Epithelial cell of esophagus (primary cell): ENCODE data around the gene EHMT1.
"Not testable (repeated sequence)": the region's sequence is repeated elsewhere in the genome, so short reads cannot be mapped to it uniquely, and the experiment has no call there.

Source experiments
- DNase-seq: peaks from one replicate; pipeline ENCODE4 v3.0.0; 2010; ENCODE audit warnings: low read depth
- H3K4me3 ChIP-seq: 2 replicates; pipeline ENCODE4 v1.5.1; 2011; ENCODE audit warnings: mild to moderate bottlenecking, low read length, control low read depth
- TF ChIP-seq, protein P1 (sequence below): IDR thresholded peaks from 2 replicates; pipeline ENCODE4 v1.5.1; 2011; ENCODE audit warnings: low read depth, mild to moderate bottlenecking, low read length, control low read depth, inconsistent platforms; ENCODE audit not compliant: insufficient read depth; ENCODE audit errors: missing control alignments

The EHMT1 gene

GRCh38 chr9:137711678-137712105, 92.9 kb downstream of the EHMT1 start:
- TF ChIP-seq, protein P1, sequence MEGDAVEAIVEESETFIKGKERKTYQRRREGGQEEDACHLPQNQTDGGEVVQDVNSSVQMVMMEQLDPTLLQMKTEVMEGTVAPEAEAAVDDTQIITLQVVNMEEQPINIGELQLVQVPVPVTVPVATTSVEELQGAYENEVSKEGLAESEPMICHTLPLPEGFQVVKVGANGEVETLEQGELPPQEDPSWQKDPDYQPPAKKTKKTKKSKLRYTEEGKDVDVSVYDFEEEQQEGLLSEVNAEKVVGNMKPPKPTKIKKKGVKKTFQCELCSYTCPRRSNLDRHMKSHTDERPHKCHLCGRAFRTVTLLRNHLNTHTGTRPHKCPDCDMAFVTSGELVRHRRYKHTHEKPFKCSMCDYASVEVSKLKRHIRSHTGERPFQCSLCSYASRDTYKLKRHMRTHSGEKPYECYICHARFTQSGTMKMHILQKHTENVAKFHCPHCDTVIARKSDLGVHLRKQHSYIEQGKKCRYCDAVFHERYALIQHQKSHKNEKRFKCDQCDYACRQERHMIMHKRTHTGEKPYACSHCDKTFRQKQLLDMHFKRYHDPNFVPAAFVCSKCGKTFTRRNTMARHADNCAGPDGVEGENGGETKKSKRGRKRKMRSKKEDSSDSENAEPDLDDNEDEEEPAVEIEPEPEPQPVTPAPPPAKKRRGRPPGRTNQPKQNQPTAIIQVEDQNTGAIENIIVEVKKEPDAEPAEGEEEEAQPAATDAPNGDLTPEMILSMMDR: no peak
- no peak for DNase-seq
- H3K4me3 ChIP-seq: no peak overlapping the region

DNA sequence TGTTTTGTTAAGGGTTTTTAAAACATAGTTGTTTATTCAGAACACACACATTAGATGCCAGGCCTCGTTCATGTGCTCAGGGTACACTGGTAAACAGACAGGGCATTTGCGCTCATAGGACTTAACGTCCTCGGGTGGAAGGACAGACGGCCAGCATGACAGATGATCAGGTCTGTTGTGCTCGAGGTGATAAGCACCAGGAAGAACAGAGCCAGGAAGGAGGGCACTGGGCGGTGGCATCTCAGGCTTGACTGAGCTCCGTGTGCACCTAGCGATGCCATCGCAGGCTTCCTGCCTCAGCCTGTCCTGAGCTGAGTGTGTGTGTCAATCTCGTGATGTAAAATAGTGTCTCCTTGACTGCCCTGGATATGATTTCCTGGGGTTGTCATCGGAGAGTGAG, 96.5 kb downstream of the EHMT1 start:
- no peak overlapping the region for H3K4me3 ChIP-seq

DNA sequence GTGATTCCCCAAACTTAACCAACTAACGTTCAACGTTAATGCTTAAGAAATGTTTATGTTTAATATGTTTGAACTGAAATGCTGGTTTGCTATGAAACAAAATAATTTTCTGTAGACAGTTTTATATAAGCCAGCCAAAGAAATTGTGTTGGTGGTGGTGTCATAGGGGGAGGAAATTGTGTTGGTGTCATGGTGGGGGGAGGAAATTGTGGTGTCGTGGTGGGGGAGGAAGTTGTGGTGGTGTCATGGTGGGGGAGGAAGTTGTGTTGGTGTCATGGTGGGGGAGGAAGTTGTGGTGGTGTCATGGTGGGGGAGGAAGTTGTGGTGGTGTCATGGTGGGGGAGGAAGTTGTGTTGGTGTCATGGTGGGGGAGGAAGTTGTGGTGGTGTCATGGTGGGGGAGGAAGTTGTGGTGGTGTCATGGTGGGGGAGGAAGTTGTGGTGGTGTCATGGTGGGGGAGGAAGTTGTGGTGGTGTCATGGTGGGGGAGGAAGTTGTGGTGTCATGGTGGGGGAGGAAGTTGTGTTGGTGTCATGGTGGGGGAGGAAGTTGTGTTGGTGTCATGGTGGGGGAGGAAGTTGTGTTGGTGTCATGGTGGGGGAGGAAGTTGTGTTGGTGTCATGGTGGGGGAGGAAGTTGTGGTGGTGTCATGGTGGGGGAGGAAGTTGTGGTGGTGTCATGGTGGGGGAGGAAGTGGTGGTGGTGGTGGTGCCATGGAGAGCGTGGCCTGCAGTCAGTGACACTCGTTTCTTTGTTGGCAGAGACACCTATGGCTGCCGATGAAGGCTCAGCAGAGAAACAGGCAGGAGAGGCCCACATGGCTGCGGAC, 97.3 kb downstream of the EHMT1 start:
- DNase-seq, H3K4me3 ChIP-seq: not testable (repeated sequence)

More for the DNA sequence above, 96.5 kb downstream of the EHMT1 start:
- DNase-seq: peak; percentile 84
- TF ChIP-seq, protein P1: no peak

GRCh38 chr9:137716694-137717287, 98.0 kb downstream of the EHMT1 start:
- no peak overlapping the region for H3K4me3 ChIP-seq
- no peak for DNase-seq
- TF ChIP-seq, protein P1: no peak

- no peak overlapping the region for H3K4me3 ChIP-seq
- TF ChIP-seq, protein P1: no peak
- no peak for DNase-seq
Measured at GRCh38 chr9:137717776-137718327, 99.0 kb downstream of the EHMT1 start.

DNA sequence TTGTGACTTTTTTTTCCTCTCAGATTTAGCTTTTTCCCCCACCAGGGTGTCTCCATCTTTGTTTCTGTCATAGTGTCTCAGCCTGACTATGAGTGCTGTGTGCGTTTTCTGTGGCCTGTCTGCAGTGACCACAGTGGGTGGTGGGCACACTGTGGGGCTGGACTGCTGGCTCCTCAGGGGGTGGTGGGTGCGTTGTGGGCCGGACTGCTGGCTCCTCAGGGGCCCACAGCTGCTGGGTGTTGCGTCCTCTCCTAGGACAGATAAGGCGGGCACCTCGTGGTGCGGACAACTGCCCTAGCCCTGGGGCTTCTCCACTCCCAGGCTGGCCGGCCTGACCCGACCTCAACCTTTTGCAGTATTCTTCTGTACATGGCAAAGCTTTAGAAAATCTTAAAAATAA, 100.4 kb downstream of the EHMT1 start:
- TF ChIP-seq, protein P1: no peak
- no peak overlapping the region for H3K4me3 ChIP-seq
- no peak for DNase-seq

GRCh38 chr9:137720571-137721110, 101.8 kb downstream of the EHMT1 start:
- DNase-seq: peak; percentile 98
- TF ChIP-seq, protein P1: no peak
- H3K4me3 ChIP-seq: no peak overlapping the region
